Osteocyte (in vitro differentiated cells): ENCODE data around the gene SNCB. TPM values are rescaled to one million over a fixed set of nuclear protein-coding genes. Genes with fewer than 3 reads are reported as not detected.

Source experiments
- DNase-seq: peaks from one replicate; pipeline ENCODE4 v3.0.0; 2021; ENCODE audit warnings: mixed read lengths; ENCODE audit not compliant: unreplicated experiment; ENCODE audit errors: extremely low spot score
- H3K27ac Mint-ChIP-seq: one replicate; pipeline ENCODE4 v1.8.0; 2021; ENCODE audit warnings: mild to moderate bottlenecking, mixed read lengths; ENCODE audit not compliant: unreplicated experiment
- H3K27me3 Mint-ChIP-seq: one replicate; pipeline ENCODE4 v1.8.0; 2021; ENCODE audit warnings: mixed read lengths; ENCODE audit not compliant: unreplicated experiment
- H3K36me3 Mint-ChIP-seq: one replicate; pipeline ENCODE4 v1.8.0; 2021; ENCODE audit warnings: mixed read lengths; ENCODE audit not compliant: unreplicated experiment
- H3K4me1 Mint-ChIP-seq: one replicate; pipeline ENCODE4 v1.8.0; 2021; ENCODE audit warnings: mixed read lengths; ENCODE audit not compliant: unreplicated experiment
- H3K4me3 Mint-ChIP-seq: one replicate; pipeline ENCODE4 v1.8.0; 2021; ENCODE audit warnings: mild to moderate bottlenecking, moderate library complexity, mixed read lengths; ENCODE audit not compliant: unreplicated experiment
- H3K9me3 Mint-ChIP-seq: one replicate; pipeline ENCODE4 v1.8.0; 2021; ENCODE audit warnings: mixed read lengths; ENCODE audit not compliant: unreplicated experiment
- CTCF ChIP-seq: fragments of 200-600 bp; sonication (generic); IDR thresholded peaks from 2 replicates; pipeline ENCODE4 v1.5.0; 2021; ENCODE audit warnings: antibody characterized with exemption, mild to moderate bottlenecking, moderate library complexity
- total RNA-seq: library from RNA; stranded (reverse); gene quantifications from 2 replicates; pipeline ENCODE4 v1.2.1, GENCODE V29; 2021

Gene SNCB
- total RNA-seq, 1 donor from 2014 or later, result not detected

- H3K4me3 Mint-ChIP-seq, result no peak overlapping the region
- peaks cover 22% of the 10 kb centered on the region for H3K27me3 Mint-ChIP-seq
- no peaks in the 10 kb centered on the region for H3K36me3 Mint-ChIP-seq
- no peak for DNase-seq
- TF ChIP-seq CTCF, result no peak
- H3K4me1 Mint-ChIP-seq, result peaks cover 11% of the 10 kb centered on the region
- no peak overlapping the region for H3K27ac Mint-ChIP-seq
- no peaks in the 10 kb centered on the region for H3K9me3 Mint-ChIP-seq
These were observed 46.1 kb upstream of the SNCB start for GRCh38 chr5:176676361-176676824.

- DNase-seq, result no peak
- Mint-ChIP-seq H3K27ac (no peak overlapping the region), H3K9me3 (no peaks in the 10 kb centered on the region), H3K27me3 (peaks cover 26% of the 10 kb centered on the region), H3K4me1 (peaks cover 11% of the 10 kb centered on the region), H3K36me3 (no peaks in the 10 kb centered on the region), H3K4me3 (no peak overlapping the region)
- TF ChIP-seq CTCF, result peak; percentile 47
These were observed 45.5 kb upstream of the SNCB start for GRCh38 chr5:176675676-176676360.

- Mint-ChIP-seq H3K4me1 (peaks cover 11% of the 10 kb centered on the region), H3K9me3 (no peaks in the 10 kb centered on the region), H3K27me3 (peaks cover 28% of the 10 kb centered on the region), H3K4me3 (no peak overlapping the region), H3K27ac (no peak overlapping the region), H3K36me3 (no peaks in the 10 kb centered on the region)
- no peak for DNase-seq
- no peak for TF ChIP-seq CTCF
These were observed 44.5 kb upstream of the SNCB start for GRCh38 chr5:176674799-176675198.

GRCh38 chr5:176673651-176674583 lies 43.6 kb upstream of the SNCB start:
- no peaks in the 10 kb centered on the region for H3K36me3 Mint-ChIP-seq
- H3K27ac Mint-ChIP-seq, result no peak overlapping the region
- peaks cover 11% of the 10 kb centered on the region for H3K4me1 Mint-ChIP-seq
- no peak overlapping the region for H3K4me3 Mint-ChIP-seq
- TF ChIP-seq CTCF, result no peak
- no peak for DNase-seq
- H3K9me3 Mint-ChIP-seq, result no peaks in the 10 kb centered on the region
- H3K27me3 Mint-ChIP-seq, result peaks cover 37% of the 10 kb centered on the region
